ENCODE results near the gene OTOP3.

GRCh38 chr17:74941128-74941725, 5.5 kb downstream of the OTOP3 start:
- TF ChIP-seq POLR2AphosphoS5 (IDR thresholded peaks at IDR 0.05; ENCODE audit: low read depth, low read length) (no peak), POLR2A (IDR thresholded peaks at IDR 0.05; ENCODE audit: low read depth, low read length) (no peak)
